Ascending aorta (tissue), 2 donors: ENCODE measurements around the gene PPP2R3C. TPM values are rescaled to one million over a fixed set of nuclear protein-coding genes. Genes with fewer than 3 reads are reported as not detected.
A peak's percentile ranks its signal among the peaks of the same experiment; 100 is the strongest.

ENCODE experiments used
- DNase-seq, 2 donors: peaks; one replicate each; pipeline ENCODE4 v3.0.0-alpha.2; 2019; ENCODE audit warnings: low spot score in 2 of 2
- H3K27ac ChIP-seq, 2 donors: fragments of 200-600 bp; sonication (generic); one replicate each; pipeline ENCODE4 v1.5.1; 2016 to 2017; ENCODE audit warnings: mild to moderate bottlenecking in 1 of 2
- H3K27me3 ChIP-seq: fragments of 200-600 bp; sonication (generic); one replicate; pipeline ENCODE4 v1.5.1; 2017
- H3K36me3 ChIP-seq, 2 donors: fragments of 200-600 bp; sonication (generic); one replicate each; pipeline ENCODE4 v1.5.1; 2016
- H3K4me1 ChIP-seq, 2 donors: fragments of 200-600 bp; sonication (generic); one replicate each; pipeline ENCODE4 v1.5.1; 2016 to 2017; ENCODE audit warnings: mild to moderate bottlenecking in 1 of 2
- H3K4me3 ChIP-seq, 2 donors: fragments of 200-600 bp; sonication (generic); one replicate each; pipeline ENCODE4 v1.5.1; 2016 to 2017; ENCODE audit warnings: mild to moderate bottlenecking in 1 of 2
- H3K9me3 ChIP-seq, 2 donors: fragments of 200-600 bp; sonication (generic); one replicate each; pipeline ENCODE4 v1.5.1; 2016
- intact Hi-C: fragments of 100-400 bp; cut with DNase I; formaldehyde crosslinking; loops from one replicate; pipeline ENCODE4 v1.15.1; 2023
- total RNA-seq: library from RNA; depleted of rRNA; stranded (reverse); fragments of >200 nt; gene quantifications from one replicate; pipeline ENCODE4 v1.1.0, GENCODE V29; 2016
- TF ChIP-seq, protein P1 (sequence below), 3 experiments: fragments of 200-600 bp in 2 of 3; fragments of 450-650 bp in 1 of 3; sonication (generic) in 2 of 3; IDR thresholded peaks; one replicate each; pipeline ENCODE4 v1.5.1; 2016 to 2019; ENCODE audit warnings: antibody characterized with exemption in 3 of 3, mild to moderate bottlenecking in 1 of 3, moderate library complexity in 1 of 3

The PPP2R3C gene
- total RNA-seq, 1 donor from 2014 or later: 63.6 TPM

DNA sequence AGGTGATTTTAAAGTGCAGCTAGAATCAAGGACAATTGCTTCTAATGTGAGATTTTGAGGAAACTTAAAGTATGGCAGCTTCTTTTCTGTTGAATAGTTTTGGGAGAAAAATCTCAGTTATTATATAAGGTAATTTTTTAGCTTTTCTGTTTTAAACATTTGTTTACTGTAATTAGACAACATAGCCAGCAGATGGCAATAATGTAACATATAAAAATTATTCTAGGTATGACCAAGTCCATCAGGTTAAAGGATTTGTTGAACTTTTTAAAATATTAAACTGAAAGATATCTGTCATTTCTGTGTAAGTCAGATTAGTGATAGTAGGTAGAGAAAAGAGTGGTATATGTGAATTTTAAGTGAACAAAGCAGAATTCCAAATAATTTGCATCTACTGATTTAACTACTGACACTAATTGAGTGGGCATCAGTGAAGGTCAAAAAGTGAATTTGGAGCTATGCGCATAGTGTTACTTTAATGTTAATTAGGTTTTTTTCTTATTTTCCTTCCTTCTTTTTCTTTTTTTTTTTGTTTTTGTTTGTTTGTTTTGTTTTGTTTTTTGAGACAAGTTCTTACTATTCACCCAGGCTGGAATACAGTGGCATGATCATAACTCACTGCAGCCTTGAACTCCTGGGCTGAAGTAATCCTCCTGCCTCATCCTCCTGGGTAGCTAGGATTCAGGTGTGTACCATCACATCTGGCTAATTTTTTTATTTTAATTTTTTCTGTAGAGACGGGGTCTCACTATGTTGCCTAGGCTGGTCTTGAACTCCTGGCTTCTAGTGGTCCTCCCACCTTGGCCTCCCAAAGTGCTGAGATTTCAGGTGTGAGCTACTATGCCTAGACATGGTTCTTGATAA lies 19.2 kb upstream of the PPP2R3C start:
- H3K4me3 ChIP-seq: no peak overlapping the region
- H3K4me1 ChIP-seq: no peaks in the 10 kb centered on the region
- intact Hi-C loops: loop anchor here (1.0 kb wide), 1 partner anchor 272 kb away; no protein-coding TSS in a partner anchor
- no peak for DNase-seq
- H3K9me3 ChIP-seq: no peaks in the 10 kb centered on the region
- H3K27ac ChIP-seq: no peak overlapping the region
- H3K36me3 ChIP-seq: peaks cover 0 to 10% of the 10 kb centered on the region in 2 donors
- H3K27me3 ChIP-seq: no peaks in the 10 kb centered on the region
- TF ChIP-seq, protein P1, sequence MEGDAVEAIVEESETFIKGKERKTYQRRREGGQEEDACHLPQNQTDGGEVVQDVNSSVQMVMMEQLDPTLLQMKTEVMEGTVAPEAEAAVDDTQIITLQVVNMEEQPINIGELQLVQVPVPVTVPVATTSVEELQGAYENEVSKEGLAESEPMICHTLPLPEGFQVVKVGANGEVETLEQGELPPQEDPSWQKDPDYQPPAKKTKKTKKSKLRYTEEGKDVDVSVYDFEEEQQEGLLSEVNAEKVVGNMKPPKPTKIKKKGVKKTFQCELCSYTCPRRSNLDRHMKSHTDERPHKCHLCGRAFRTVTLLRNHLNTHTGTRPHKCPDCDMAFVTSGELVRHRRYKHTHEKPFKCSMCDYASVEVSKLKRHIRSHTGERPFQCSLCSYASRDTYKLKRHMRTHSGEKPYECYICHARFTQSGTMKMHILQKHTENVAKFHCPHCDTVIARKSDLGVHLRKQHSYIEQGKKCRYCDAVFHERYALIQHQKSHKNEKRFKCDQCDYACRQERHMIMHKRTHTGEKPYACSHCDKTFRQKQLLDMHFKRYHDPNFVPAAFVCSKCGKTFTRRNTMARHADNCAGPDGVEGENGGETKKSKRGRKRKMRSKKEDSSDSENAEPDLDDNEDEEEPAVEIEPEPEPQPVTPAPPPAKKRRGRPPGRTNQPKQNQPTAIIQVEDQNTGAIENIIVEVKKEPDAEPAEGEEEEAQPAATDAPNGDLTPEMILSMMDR (IDR thresholded peaks at IDR 0.05): peak in 1 of 3 experiments; percentile 48

DNA sequence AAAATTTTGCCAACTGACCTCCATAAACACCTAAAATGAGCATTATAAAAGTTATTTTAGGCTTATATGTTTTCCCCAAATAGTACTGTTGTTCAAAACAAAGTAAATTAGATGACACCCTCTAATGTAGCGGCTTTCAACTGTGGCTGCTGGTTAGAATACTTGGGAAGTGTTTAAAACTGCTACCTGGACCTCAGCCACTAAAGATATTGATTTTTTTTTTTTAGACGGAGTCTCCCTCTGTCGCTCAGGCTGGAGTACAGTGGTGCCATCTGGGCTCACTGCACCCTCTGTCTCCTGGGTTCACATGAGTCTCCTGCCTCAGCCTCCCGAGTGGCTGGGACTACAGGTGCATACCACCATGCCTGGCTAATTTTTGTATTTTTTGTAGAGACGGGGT lies 16.8 kb upstream of the PPP2R3C start:
- H3K27ac ChIP-seq: no peak overlapping the region
- no peaks in the 10 kb centered on the region for H3K4me1 ChIP-seq
- no peaks in the 10 kb centered on the region for H3K27me3 ChIP-seq
- intact Hi-C loops: no loop called here
- no peaks in the 10 kb centered on the region for H3K9me3 ChIP-seq
- no peak for DNase-seq
- peaks cover 6 to 25% of the 10 kb centered on the region in 2 donors for H3K36me3 ChIP-seq
- TF ChIP-seq, protein P1 (IDR thresholded peaks at IDR 0.05): no peak
- no peak overlapping the region for H3K4me3 ChIP-seq

DNA sequence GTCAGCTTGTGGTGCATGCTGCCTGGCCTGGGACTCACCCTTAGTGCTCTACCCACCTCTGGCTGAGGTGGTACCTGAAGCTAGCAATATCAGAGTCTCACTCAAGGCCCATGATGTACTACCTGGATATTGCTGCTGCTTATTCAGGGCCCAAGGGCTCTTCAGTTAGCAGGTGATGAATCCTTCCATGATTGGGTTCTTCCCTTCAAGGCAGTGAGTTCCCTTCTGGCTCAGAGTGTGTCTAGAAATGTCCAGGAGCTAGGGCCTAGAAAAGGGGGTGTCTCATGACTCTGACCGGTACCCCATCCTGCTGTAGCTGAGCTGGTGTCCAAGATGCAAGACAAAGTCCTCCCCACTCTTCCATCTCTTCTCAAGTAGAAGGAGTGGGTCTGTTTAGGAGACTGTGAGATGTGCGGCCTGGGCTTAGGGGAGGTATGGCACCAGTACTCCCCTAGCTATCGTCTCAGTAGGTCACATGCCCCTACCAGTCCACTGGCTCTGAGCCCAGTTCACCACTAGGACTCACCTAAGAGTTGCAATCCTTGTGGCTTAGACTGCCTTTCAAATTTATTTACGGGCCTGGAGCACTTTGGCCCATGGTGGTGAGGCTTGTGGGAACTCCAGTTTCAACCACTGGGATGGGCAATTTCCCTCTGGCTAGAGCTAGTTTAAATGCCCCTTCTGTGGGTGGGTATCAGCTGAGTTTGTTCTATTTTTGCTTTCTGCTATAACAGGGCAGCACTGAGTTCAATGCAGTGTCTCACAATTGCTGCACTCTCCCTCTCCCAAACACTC lies 12.7 kb upstream of the PPP2R3C start:
- intact Hi-C loops: no loop called here
- TF ChIP-seq, protein P1 (IDR thresholded peaks at IDR 0.05): no peak
- Histone ChIP-seq H3K4me3 (no peak overlapping the region), H3K4me1 (no peaks in the 10 kb centered on the region), H3K27me3 (no peaks in the 10 kb centered on the region), H3K9me3 (no peaks in the 10 kb centered on the region), H3K27ac (no peak overlapping the region), H3K36me3 (peaks cover 13 to 24% of the 10 kb centered on the region in 2 donors)
- DNase-seq: no peak

DNA sequence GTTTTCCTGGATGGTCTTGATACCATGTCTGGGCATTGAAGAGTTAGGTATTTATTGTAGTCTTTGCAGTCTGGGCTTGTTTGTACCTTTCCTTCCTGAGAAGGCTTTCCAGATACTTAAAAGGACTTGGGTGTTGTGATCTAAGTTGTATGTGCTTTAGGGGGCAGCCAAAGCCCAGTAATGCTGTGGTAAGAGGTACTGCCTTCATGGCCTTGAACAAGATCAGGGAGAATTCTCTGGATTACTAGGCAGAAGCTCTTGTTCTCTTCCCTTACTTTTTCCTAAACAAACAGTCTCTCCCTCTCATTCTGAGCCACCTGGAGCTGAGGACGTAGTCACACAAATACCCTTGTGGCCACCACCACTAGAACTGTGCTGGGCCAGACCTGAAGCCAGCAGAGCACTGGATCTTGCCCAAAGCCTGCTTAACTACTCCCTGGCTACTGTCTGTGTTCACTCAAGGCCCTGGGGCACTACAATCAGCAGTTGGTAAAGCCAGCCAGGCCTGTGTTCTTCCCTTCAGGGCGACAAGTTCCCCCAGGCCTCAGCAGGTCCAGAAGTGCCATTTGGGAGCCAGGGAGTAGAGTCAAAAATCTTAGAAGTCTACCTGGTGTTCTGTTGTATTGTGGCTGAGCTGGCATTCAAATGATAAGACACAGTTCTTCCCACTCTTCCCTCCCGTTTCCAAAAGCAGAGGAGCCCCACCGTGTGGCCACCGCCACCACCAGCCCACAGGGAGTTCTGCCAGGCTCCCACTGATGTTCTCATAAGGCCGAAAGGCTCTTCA lies 11.9 kb upstream of the PPP2R3C start:
- DNase-seq: no peak
- Histone ChIP-seq H3K4me1 (no peaks in the 10 kb centered on the region), H3K9me3 (no peaks in the 10 kb centered on the region), H3K27ac (no peak overlapping the region), H3K27me3 (no peaks in the 10 kb centered on the region), H3K4me3 (no peak overlapping the region), H3K36me3 (peaks cover 13 to 24% of the 10 kb centered on the region in 2 donors)
- TF ChIP-seq, protein P1 (IDR thresholded peaks at IDR 0.05): no peak
- intact Hi-C loops: no loop called here

DNA sequence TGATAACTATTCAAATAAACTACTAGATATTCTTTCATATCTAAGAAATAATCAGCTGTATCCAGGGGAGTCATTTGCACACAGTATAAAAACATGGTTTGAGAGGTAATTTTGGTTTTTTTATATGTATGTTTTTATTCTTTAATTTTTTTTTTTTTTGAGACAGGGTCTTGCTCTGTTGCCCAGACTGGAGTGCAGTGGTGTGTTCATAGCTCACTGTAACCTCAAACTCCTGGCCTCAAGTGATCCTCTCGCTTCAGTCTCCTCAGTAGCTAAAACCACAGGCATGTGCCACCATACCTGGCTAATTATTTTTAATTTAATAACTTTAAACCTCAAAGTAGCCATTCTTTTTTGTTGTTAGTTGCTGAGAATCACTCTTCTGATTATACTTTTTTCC lies 2.3 kb upstream of the PPP2R3C start:
- TF ChIP-seq, protein P1 (IDR thresholded peaks at IDR 0.05): no peak
- Histone ChIP-seq H3K4me3 (peak overlapping the region; percentile 83 to 92), H3K9me3 (no peaks in the 10 kb centered on the region), H3K27me3 (no peaks in the 10 kb centered on the region), H3K27ac (no peak overlapping the region), H3K36me3 (no peaks in the 10 kb centered on the region), H3K4me1 (peaks cover 3 to 18% of the 10 kb centered on the region in 2 donors)
- intact Hi-C loops: loop anchor here (5.0 kb wide), 2 partner anchors 168 to 412 kb away; partner anchors contain the start of genes CFL2 and PSMA6
- no peak for DNase-seq
